Osteocyte (in vitro differentiated cells): ENCODE results near the gene WRNIP1. TPM values are rescaled to one million over a fixed set of nuclear protein-coding genes. Genes with fewer than 3 reads are reported as not detected.

Experiments used
- DNase-seq: peaks from one replicate; pipeline ENCODE4 v3.0.0; 2021; ENCODE audit warnings: mixed read lengths; ENCODE audit not compliant: unreplicated experiment; ENCODE audit errors: extremely low spot score
- H3K27ac Mint-ChIP-seq: one replicate; pipeline ENCODE4 v1.8.0; 2021; ENCODE audit warnings: mild to moderate bottlenecking, mixed read lengths; ENCODE audit not compliant: unreplicated experiment
- H3K27me3 Mint-ChIP-seq: one replicate; pipeline ENCODE4 v1.8.0; 2021; ENCODE audit warnings: mixed read lengths; ENCODE audit not compliant: unreplicated experiment
- H3K36me3 Mint-ChIP-seq: one replicate; pipeline ENCODE4 v1.8.0; 2021; ENCODE audit warnings: mixed read lengths; ENCODE audit not compliant: unreplicated experiment
- H3K4me1 Mint-ChIP-seq: one replicate; pipeline ENCODE4 v1.8.0; 2021; ENCODE audit warnings: mixed read lengths; ENCODE audit not compliant: unreplicated experiment
- H3K4me3 Mint-ChIP-seq: one replicate; pipeline ENCODE4 v1.8.0; 2021; ENCODE audit warnings: mild to moderate bottlenecking, moderate library complexity, mixed read lengths; ENCODE audit not compliant: unreplicated experiment
- H3K9me3 Mint-ChIP-seq: one replicate; pipeline ENCODE4 v1.8.0; 2021; ENCODE audit warnings: mixed read lengths; ENCODE audit not compliant: unreplicated experiment
- CTCF ChIP-seq: fragments of 200-600 bp; sonication (generic); IDR thresholded peaks from 2 replicates; pipeline ENCODE4 v1.5.0; 2021; ENCODE audit warnings: antibody characterized with exemption, mild to moderate bottlenecking, moderate library complexity
- total RNA-seq: library from RNA; stranded (reverse); gene quantifications from 2 replicates; pipeline ENCODE4 v1.2.1, GENCODE V29; 2021

WRNIP1 gene
- total RNA-seq, 1 donor from 2014 or later: 35.9 TPM

GRCh38 chr6:2802521-2803060 is 37.4 kb downstream of the WRNIP1 start:
- H3K4me1 Mint-ChIP-seq: peaks cover 1% of the 10 kb centered on the region
- TF ChIP-seq CTCF: no peak
- H3K4me3 Mint-ChIP-seq: no peak overlapping the region
- no peaks in the 10 kb centered on the region for H3K27me3 Mint-ChIP-seq
- H3K36me3 Mint-ChIP-seq: no peaks in the 10 kb centered on the region
- no peak overlapping the region for H3K27ac Mint-ChIP-seq
- no peak for DNase-seq
- H3K9me3 Mint-ChIP-seq: no peaks in the 10 kb centered on the region

GRCh38 chr6:2803731-2804429 is 38.7 kb downstream of the WRNIP1 start:
- Mint-ChIP-seq H3K4me3 (no peak overlapping the region), H3K4me1 (peaks cover 3% of the 10 kb centered on the region), H3K27ac (no peak overlapping the region)

GRCh38 chr6:2804516-2804915 is 39.3 kb downstream of the WRNIP1 start:
- no peak for TF ChIP-seq CTCF
- no peaks in the 10 kb centered on the region for H3K9me3 Mint-ChIP-seq
- no peak for DNase-seq
- no peak overlapping the region for H3K27ac Mint-ChIP-seq
- H3K4me3 Mint-ChIP-seq: no peak overlapping the region
- peaks cover 3% of the 10 kb centered on the region for H3K4me1 Mint-ChIP-seq
- H3K27me3 Mint-ChIP-seq: no peaks in the 10 kb centered on the region
- H3K36me3 Mint-ChIP-seq: no peaks in the 10 kb centered on the region

More at GRCh38 chr6:2803731-2804429, 38.7 kb downstream of the WRNIP1 start:
- no peak for TF ChIP-seq CTCF
- DNase-seq: no peak
- H3K9me3 Mint-ChIP-seq: no peaks in the 10 kb centered on the region
- H3K27me3 Mint-ChIP-seq: no peaks in the 10 kb centered on the region
- H3K36me3 Mint-ChIP-seq: no peaks in the 10 kb centered on the region

- H3K36me3 Mint-ChIP-seq: no peaks in the 10 kb centered on the region
- no peak overlapping the region for H3K4me3 Mint-ChIP-seq
- no peaks in the 10 kb centered on the region for H3K9me3 Mint-ChIP-seq
- no peak overlapping the region for H3K27ac Mint-ChIP-seq
- DNase-seq: no peak
- no peaks in the 10 kb centered on the region for H3K27me3 Mint-ChIP-seq
- TF ChIP-seq CTCF: no peak
- H3K4me1 Mint-ChIP-seq: peaks cover 3% of the 10 kb centered on the region
Measured at GRCh38 chr6:2805031-2805430, 39.8 kb downstream of the WRNIP1 start.

GRCh38 chr6:2806644-2807043 is 41.5 kb downstream of the WRNIP1 start:
- Mint-ChIP-seq H3K4me1 (peaks cover 3% of the 10 kb centered on the region), H3K9me3 (no peaks in the 10 kb centered on the region), H3K36me3 (no peaks in the 10 kb centered on the region), H3K27ac (no peak overlapping the region), H3K4me3 (no peak overlapping the region), H3K27me3 (no peaks in the 10 kb centered on the region)
- DNase-seq: no peak
- no peak for TF ChIP-seq CTCF
